Thoracic aorta (tissue), 2 donors: ENCODE measurements around the gene ACTRT2. TPM values are rescaled to one million over a fixed set of nuclear protein-coding genes. Genes with fewer than 3 reads are reported as not detected.

Source experiments
- ATAC-seq: fragments of 150-250 bp; one replicate; pipeline ENCODE4 v1.8.0; 2017; ENCODE audit warnings: low read depth; ENCODE audit not compliant: insufficient number of reproducible peaks, low FRiP score
- DNase-seq: peaks from one replicate; pipeline ENCODE4 v3.0.0-alpha.2; 2020; ENCODE audit warnings: low spot score
- H3K27ac ChIP-seq, 2 donors: fragments of 200-600 bp; sonication (generic); 1 replicate in 1 of 2; 2 replicates in 1 of 2; pipeline ENCODE4 v1.5.1; 2016; ENCODE audit warnings: mild to moderate bottlenecking in 2 of 2, moderate library complexity in 2 of 2
- H3K27me3 ChIP-seq: fragments of 200-600 bp; sonication (generic); replicated peaks from 2 replicates; pipeline ENCODE4 v1.6.0; 2016; ENCODE audit warnings: mild to moderate bottlenecking; ENCODE audit not compliant: insufficient read depth
- H3K36me3 ChIP-seq: fragments of 200-600 bp; sonication (generic); one replicate; pipeline ENCODE4 v1.5.1; 2016
- H3K4me1 ChIP-seq, 2 donors: fragments of 200-600 bp; sonication (generic); 1 replicate in 1 of 2; 2 replicates in 1 of 2; pipeline versions ENCODE4 v1.5.1 to v1.6.0; 2016; ENCODE audit warnings: low read depth in 2 of 2, mild to moderate bottlenecking in 1 of 2; ENCODE audit not compliant: control insufficient read depth in 1 of 2
- H3K4me3 ChIP-seq: fragments of 200-600 bp; sonication (generic); 2 replicates; pipeline ENCODE4 v1.5.1; 2016; ENCODE audit warnings: mild to moderate bottlenecking
- H3K9me3 ChIP-seq: fragments of 200-600 bp; sonication (generic); 2 replicates; pipeline ENCODE4 v1.5.1; 2016
- CTCF ChIP-seq: fragments of 200-600 bp; sonication (generic); IDR thresholded peaks from one replicate; pipeline ENCODE4 v1.5.1; 2019; ENCODE audit warnings: antibody characterized with exemption
- total RNA-seq, 2 donors: library from RNA; depleted of rRNA; stranded (reverse); fragments of >200 nt; gene quantifications; one replicate each; pipeline versions ENCODE4 v1.1.0 to v1.2.3, GENCODE V29; 2016

The ACTRT2 gene
- total RNA-seq, 2 donors from 2014 or later: not detected

- H3K4me3 ChIP-seq: no peak overlapping the region
- no peaks in the 10 kb centered on the region for H3K27me3 ChIP-seq
- H3K4me1 ChIP-seq: no peaks in the 10 kb centered on the region
- H3K36me3 ChIP-seq: no peaks in the 10 kb centered on the region
- no peak for TF ChIP-seq CTCF
- ATAC-seq (no peak), DNase-seq (no peak)
- H3K9me3 ChIP-seq: no peaks in the 10 kb centered on the region
- no peak overlapping the region for H3K27ac ChIP-seq
Measured at GRCh38 chr1:3026581-3027391, 5.5 kb downstream of the ACTRT2 start.

GRCh38 chr1:3027611-3028371 lies 6.5 kb downstream of the ACTRT2 start:
- Histone ChIP-seq H3K27ac (no peak overlapping the region), H3K4me1 (no peaks in the 10 kb centered on the region), H3K36me3 (no peaks in the 10 kb centered on the region), H3K4me3 (no peak overlapping the region), H3K9me3 (no peaks in the 10 kb centered on the region), H3K27me3 (no peaks in the 10 kb centered on the region)
- no peak for ATAC-seq
- TF ChIP-seq CTCF: no peak
- DNase-seq: no peak

GRCh38 chr1:3028531-3029282 lies 7.4 kb downstream of the ACTRT2 start:
- H3K9me3 ChIP-seq: no peaks in the 10 kb centered on the region
- H3K4me3 ChIP-seq: no peak overlapping the region
- ATAC-seq (no peak), DNase-seq (no peak)
- H3K27ac ChIP-seq: no peak overlapping the region
- H3K36me3 ChIP-seq: no peaks in the 10 kb centered on the region
- H3K4me1 ChIP-seq: no peaks in the 10 kb centered on the region
- TF ChIP-seq CTCF: no peak
- no peaks in the 10 kb centered on the region for H3K27me3 ChIP-seq

GRCh38 chr1:3029481-3029961 lies 8.3 kb downstream of the ACTRT2 start:
- Histone ChIP-seq H3K4me1 (no peaks in the 10 kb centered on the region), H3K9me3 (no peaks in the 10 kb centered on the region), H3K36me3 (no peaks in the 10 kb centered on the region), H3K27ac (no peak overlapping the region), H3K27me3 (no peaks in the 10 kb centered on the region), H3K4me3 (no peak overlapping the region)
- no peak for TF ChIP-seq CTCF
- ATAC-seq (no peak), DNase-seq (no peak)
